ENCODE results near the gene VASH2.

Gene VASH2

DNA sequence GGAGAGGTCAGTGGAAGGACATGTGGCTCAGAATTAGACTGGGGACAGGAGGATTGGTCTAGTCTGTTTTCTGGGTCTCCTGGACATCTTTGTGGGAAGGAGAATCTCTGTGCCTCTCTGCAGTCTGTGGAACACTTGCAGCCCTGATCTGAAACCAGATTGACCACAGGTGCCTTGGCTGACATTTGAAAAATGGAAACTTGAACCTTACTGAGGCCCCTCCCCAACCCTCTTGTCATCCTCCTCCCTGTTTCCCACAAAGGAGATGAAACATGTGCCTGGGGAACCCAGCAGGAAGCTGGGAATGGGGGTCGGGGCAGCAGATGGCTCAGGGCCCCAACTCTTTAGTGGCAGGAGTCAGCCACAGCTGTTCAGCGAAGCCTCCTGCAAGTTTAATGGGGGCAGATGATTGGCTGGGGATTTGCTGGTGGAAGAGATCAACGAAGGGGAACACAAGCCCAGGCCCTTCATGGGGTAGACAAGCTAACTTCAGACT lies 18.1 kb downstream of the VASH2 start:
- H3K9me3 ChIP-seq (ENCODE audit: severe bottlenecking), result no peaks in the 10 kb centered on the region
- H3K4me3 ChIP-seq (ENCODE audit: low read depth, low read length), result no peak overlapping the region
- H3K27me3 ChIP-seq (ENCODE audit: insufficient read depth, low read depth, severe bottlenecking), result no peaks in the 10 kb centered on the region
- TF ChIP-seq CTCF (IDR thresholded peaks at IDR 0.05; ENCODE audit: low read depth, low read length), result no peak
- DNase-seq, result peak; percentile 78
- H3K36me3 ChIP-seq, result peaks cover 37% of the 10 kb centered on the region
- peak overlapping the region; percentile 64 for H3K27ac ChIP-seq

- Histone ChIP-seq H3K27me3 (ENCODE audit: insufficient read depth, low read depth, severe bottlenecking) (no peaks in the 10 kb centered on the region), H3K4me3 (ENCODE audit: low read depth, low read length) (no peak overlapping the region), H3K27ac (no peak overlapping the region), H3K36me3 (peaks cover 49% of the 10 kb centered on the region), H3K9me3 (ENCODE audit: severe bottlenecking) (no peaks in the 10 kb centered on the region)
- DNase-seq, result no peak
- TF ChIP-seq CTCF (IDR thresholded peaks at IDR 0.05; ENCODE audit: low read depth, low read length), result no peak
Measured at GRCh38 chr1:212970085-212970484, 19.7 kb downstream of the VASH2 start.

DNA sequence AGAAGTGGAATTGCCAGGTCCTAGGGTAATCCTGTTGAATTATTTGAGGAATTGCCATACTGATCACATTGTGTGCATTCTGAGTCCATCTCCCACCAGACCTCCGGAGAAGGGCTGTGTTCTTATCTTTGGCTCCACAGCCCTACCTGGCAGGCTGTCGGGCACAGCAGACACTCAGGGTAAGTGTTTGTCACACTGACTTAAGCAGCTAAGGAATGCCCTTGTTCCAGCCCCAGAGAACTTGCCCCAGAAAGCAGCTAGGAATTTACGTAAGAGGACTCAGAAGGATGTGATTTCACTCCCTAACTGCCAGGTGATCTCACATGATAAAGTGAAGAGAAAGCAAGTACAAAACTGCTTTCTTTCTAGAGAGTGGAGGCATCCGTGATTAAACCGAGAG lies 21.0 kb downstream of the VASH2 start:
- Histone ChIP-seq H3K36me3 (peaks cover 51% of the 10 kb centered on the region), H3K4me3 (ENCODE audit: low read depth, low read length) (no peak overlapping the region), H3K9me3 (ENCODE audit: severe bottlenecking) (no peaks in the 10 kb centered on the region), H3K27ac (no peak overlapping the region), H3K27me3 (ENCODE audit: insufficient read depth, low read depth, severe bottlenecking) (no peaks in the 10 kb centered on the region)
- DNase-seq, result no peak
- TF ChIP-seq CTCF (IDR thresholded peaks at IDR 0.05; ENCODE audit: low read depth, low read length), result no peak

DNA sequence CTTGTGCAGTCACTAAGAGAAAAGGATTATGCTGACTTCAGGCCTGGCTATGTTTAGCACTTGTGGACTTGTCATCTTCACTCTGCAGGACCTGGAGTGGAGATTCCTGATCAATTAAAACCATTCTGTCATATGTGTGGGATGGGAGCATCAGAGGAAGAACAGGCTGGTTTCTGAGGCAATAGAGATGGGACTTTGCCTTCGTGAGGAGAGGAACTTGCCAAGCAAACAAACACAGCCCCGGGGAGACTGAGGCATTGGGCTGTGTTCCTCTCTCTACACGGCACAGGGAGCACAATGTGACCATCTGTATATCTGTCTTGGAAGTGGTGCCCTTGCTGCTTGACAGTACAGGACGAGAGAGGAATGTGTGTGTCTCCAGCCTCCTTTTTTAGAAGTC lies 23.1 kb downstream of the VASH2 start:
- H3K9me3 ChIP-seq (ENCODE audit: severe bottlenecking), result no peaks in the 10 kb centered on the region
- peaks cover 45% of the 10 kb centered on the region for H3K36me3 ChIP-seq
- H3K27ac ChIP-seq, result no peak overlapping the region
- H3K4me3 ChIP-seq (ENCODE audit: low read depth, low read length), result no peak overlapping the region
- DNase-seq, result no peak
- H3K27me3 ChIP-seq (ENCODE audit: insufficient read depth, low read depth, severe bottlenecking), result no peaks in the 10 kb centered on the region
- no peak for TF ChIP-seq CTCF (IDR thresholded peaks at IDR 0.05; ENCODE audit: low read depth, low read length)

GRCh38 chr1:212973899-212974298 lies 23.6 kb downstream of the VASH2 start:
- H3K4me3 ChIP-seq (ENCODE audit: low read depth, low read length), result no peak overlapping the region
- DNase-seq, result no peak
- H3K27me3 ChIP-seq (ENCODE audit: insufficient read depth, low read depth, severe bottlenecking), result no peaks in the 10 kb centered on the region
- TF ChIP-seq CTCF (IDR thresholded peaks at IDR 0.05; ENCODE audit: low read depth, low read length), result no peak
- no peaks in the 10 kb centered on the region for H3K9me3 ChIP-seq (ENCODE audit: severe bottlenecking)
- H3K36me3 ChIP-seq, result peaks cover 45% of the 10 kb centered on the region
- H3K27ac ChIP-seq, result no peak overlapping the region

- H3K27ac ChIP-seq, result no peak overlapping the region
- H3K4me3 ChIP-seq (ENCODE audit: low read depth, low read length), result no peak overlapping the region
- no peak for TF ChIP-seq CTCF (IDR thresholded peaks at IDR 0.05; ENCODE audit: low read depth, low read length)
- H3K36me3 ChIP-seq, result peaks cover 45% of the 10 kb centered on the region
- DNase-seq, result no peak
- no peaks in the 10 kb centered on the region for H3K9me3 ChIP-seq (ENCODE audit: severe bottlenecking)
- no peaks in the 10 kb centered on the region for H3K27me3 ChIP-seq (ENCODE audit: insufficient read depth, low read depth, severe bottlenecking)
Measured at GRCh38 chr1:212974711-212975110, 24.4 kb downstream of the VASH2 start.
